B cell (primary cell): ENCODE data around the gene BACE1-AS. TPM values are rescaled to one million over a fixed set of nuclear protein-coding genes. Genes with fewer than 3 reads are reported as not detected.

ENCODE experiments used
- ATAC-seq: fragments of 200-7000 bp; cut with Tn5 transposase; one replicate; pipeline ENCODE4 v1.10.0; 2021; ENCODE audit warnings: low read depth, mild to moderate bottlenecking, moderate number of reproducible peaks, moderate library complexity
- CTCF ChIA-PET: fragments of 350-600 bp; sonication (Branson Sonifier 250); formaldehyde crosslinking; loops from one replicate; lab custom pipeline; 2021; ENCODE audit warnings: antibody characterized with exemption, inconsistent platforms; lab: Charles Lee
- POLR2A ChIA-PET: fragments of 350-600 bp; sonication (Branson Sonifier 250); formaldehyde crosslinking; loops from one replicate; lab custom pipeline; 2021; ENCODE audit warnings: antibody characterized with exemption; lab: Charles Lee
- DNase-seq: peaks from one replicate; pipeline ENCODE4 v3.0.0; 2013
- H2AFZ ChIP-seq: 2 replicates; pipeline ENCODE4 v1.6.1; 2012; ENCODE audit warnings: mild to moderate bottlenecking, low read depth, low read length; ENCODE audit not compliant: insufficient read depth, poor library complexity, severe bottlenecking
- H3K27ac ChIP-seq, 2 donors: 1 replicate in 1 of 2; 2 replicates in 1 of 2; pipeline ENCODE4 v1.5.1; 2012 to 2013; ENCODE audit warnings: low read length in 2 of 2, mild to moderate bottlenecking in 2 of 2, moderate library complexity in 1 of 2
- H3K27me3 ChIP-seq, 4 experiments: fragments of 200-600 bp in 1 of 4; sonication (generic) in 1 of 4; replicated peaks in 1 of 4; 1 replicate in 2 of 4; 2 replicates in 2 of 4; pipeline versions ENCODE4 v1.6.1 to v1.7.0; 2013 to 2016; ENCODE audit warnings: low read length in 3 of 4, mild to moderate bottlenecking in 2 of 4, mixed read lengths in 1 of 4, moderate library complexity in 1 of 4; ENCODE audit not compliant: insufficient read depth in 4 of 4, control insufficient read depth in 3 of 4; ENCODE audit errors: control extremely low read depth in 1 of 4
- H3K36me3 ChIP-seq, 2 experiments: replicated peaks in 1 of 2; 1 replicate in 1 of 2; 2 replicates in 1 of 2; pipeline versions ENCODE4 v1.6.1 to v1.7.1; 2013; ENCODE audit warnings: low read length in 1 of 2; ENCODE audit not compliant: insufficient read depth in 2 of 2, control insufficient read depth in 1 of 2; ENCODE audit errors: control extremely low read depth in 1 of 2, extremely low read depth in 1 of 2
- H3K4me1 ChIP-seq, 2 donors: fragments of 200-600 bp in 1 of 2; sonication (generic) in 1 of 2; 1 replicate in 1 of 2; 2 replicates in 1 of 2; pipeline versions ENCODE4 v1.5.1 to v1.6.1; 2013 to 2017; ENCODE audit warnings: low read length in 2 of 2; ENCODE audit not compliant: control insufficient read depth in 2 of 2, insufficient read depth in 2 of 2
- H3K4me2 ChIP-seq: replicated peaks from 2 replicates; pipeline ENCODE3; 2012; ENCODE audit warnings: mild to moderate bottlenecking, low read depth, low read length; ENCODE audit not compliant: poor library complexity, severe bottlenecking
- H3K4me3 ChIP-seq, 5 experiments: fragments of 200-600 bp in 1 of 5; sonication (generic) in 1 of 5; 1 replicate in 3 of 5; 2 replicates in 2 of 5; pipeline versions ENCODE4 v1.5.1 to v1.7.0; 2011 to 2016; ENCODE audit warnings: low read length in 4 of 5, mild to moderate bottlenecking in 4 of 5, low read depth in 2 of 5, control low read depth in 1 of 5, moderate library complexity in 1 of 5; ENCODE audit not compliant: insufficient read depth in 1 of 5; ENCODE audit errors: control extremely low read depth in 1 of 5, extremely low read depth in 1 of 5
- H3K79me2 ChIP-seq: fragments of 200-600 bp; sonication (generic); one replicate; pipeline ENCODE4 v1.6.0; 2016; ENCODE audit warnings: low read length; ENCODE audit not compliant: control insufficient read depth, insufficient read depth
- H3K9ac ChIP-seq: fragments of 200-600 bp; sonication (generic); 2 replicates; pipeline ENCODE4 v1.6.1; 2017; ENCODE audit warnings: mild to moderate bottlenecking, low read length, moderate library complexity
- H3K9me3 ChIP-seq, 3 donors: one replicate each; pipeline versions ENCODE4 v1.6.1 to v1.7.1; 2013; ENCODE audit warnings: low read length in 2 of 3; ENCODE audit not compliant: control insufficient read depth in 2 of 3, insufficient read depth in 1 of 3; ENCODE audit errors: control extremely low read depth in 1 of 3
- H4K20me1 ChIP-seq: 2 replicates; pipeline ENCODE4 v1.6.0; 2012; ENCODE audit warnings: mild to moderate bottlenecking, low read length; ENCODE audit not compliant: insufficient read depth, control insufficient read depth, poor library complexity, severe bottlenecking
- H3K27ac Mint-ChIP-seq: one replicate; pipeline ENCODE4 v1.8.0; 2021; ENCODE audit warnings: mixed read lengths
- H3K27me3 Mint-ChIP-seq: one replicate; pipeline ENCODE4 v1.8.0; 2021; ENCODE audit warnings: mixed read lengths
- H3K4me1 Mint-ChIP-seq: one replicate; pipeline ENCODE4 v1.8.0; 2021; ENCODE audit warnings: mixed read lengths
- H3K4me3 Mint-ChIP-seq: one replicate; pipeline ENCODE4 v1.8.0; 2021; ENCODE audit warnings: mixed read lengths
- H3K9me3 Mint-ChIP-seq: one replicate; pipeline ENCODE4 v1.8.0; 2022; ENCODE audit warnings: mixed read lengths; ENCODE audit not compliant: insufficient read depth
- EZH2 ChIP-seq: IDR thresholded peaks from 2 replicates; pipeline ENCODE4 v1.6.1; 2012; ENCODE audit warnings: borderline replicate concordance, low read depth, mild to moderate bottlenecking, moderate library complexity, low read length; ENCODE audit not compliant: insufficient read depth, poor library complexity, severe bottlenecking
- WGBS: methylation state at CpG from one replicate; pipeline ENCODE4 v1.1.5; 2013; ENCODE audit warnings: missing lambda C conversion rate; ENCODE audit not compliant: insufficient coverage; 5-methylcytosine and 5-hydroxymethylcytosine counted together
- intact Hi-C: fragments of 100-400 bp; cut with micrococcal nuclease; formaldehyde crosslinking; loops from one replicate; pipeline ENCODE4 v1.10.0; 2022
- polyA plus RNA-seq: library from polyadenylated mRNA; depleted of rRNA; stranded (reverse); fragments of >200 nt; gene quantifications from 2 replicates; pipeline ENCODE4 v1.2.3, GENCODE V29; 2012
- total RNA-seq, 2 donors: library from RNA; stranded (reverse); fragments of 120-200 nt in 1 of 2; gene quantifications; 1 replicate in 1 of 2; 2 replicates in 1 of 2; pipeline versions ENCODE4 v1.2.3 to v1.2.4, GENCODE V29; 2013 to 2022
- TF ChIP-seq, protein P1 (sequence below): fragments of 200-600 bp; IDR thresholded peaks from one replicate; pipeline ENCODE4 v1.8.0; 2022; ENCODE audit warnings: antibody characterized with exemption, mild to moderate bottlenecking

Gene BACE1-AS
- total and polyA plus RNA-seq, 2 donors (not counting 1 experiment from before 2014, with no cell fraction given), result 3.5 to 11.2 TPM

DNA sequence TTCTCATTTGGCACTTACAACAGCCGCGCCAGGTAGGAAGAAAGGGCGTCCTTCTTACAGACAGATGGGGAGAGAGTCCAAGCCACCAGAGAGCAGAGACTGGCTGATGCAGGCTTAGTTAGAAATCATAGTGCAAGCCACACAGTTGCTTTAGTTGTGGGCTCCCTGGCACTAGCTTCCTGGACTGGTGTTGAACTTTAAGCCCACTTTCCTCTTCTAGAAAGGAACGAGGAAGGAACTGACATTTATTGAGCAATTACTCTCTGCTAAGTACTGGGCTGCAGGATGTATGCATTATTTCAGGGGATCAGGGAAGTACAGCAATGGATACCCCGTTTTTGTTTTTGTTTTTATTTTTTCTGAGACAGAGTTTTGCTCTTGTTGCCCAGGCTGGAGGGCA lies 21.9 kb downstream of the BACE1-AS start:
- H3K27ac Mint-ChIP-seq, result no peak overlapping the region
- H3K9me3 Mint-ChIP-seq, result no peaks in the 10 kb centered on the region
- TF ChIP-seq, protein P1, sequence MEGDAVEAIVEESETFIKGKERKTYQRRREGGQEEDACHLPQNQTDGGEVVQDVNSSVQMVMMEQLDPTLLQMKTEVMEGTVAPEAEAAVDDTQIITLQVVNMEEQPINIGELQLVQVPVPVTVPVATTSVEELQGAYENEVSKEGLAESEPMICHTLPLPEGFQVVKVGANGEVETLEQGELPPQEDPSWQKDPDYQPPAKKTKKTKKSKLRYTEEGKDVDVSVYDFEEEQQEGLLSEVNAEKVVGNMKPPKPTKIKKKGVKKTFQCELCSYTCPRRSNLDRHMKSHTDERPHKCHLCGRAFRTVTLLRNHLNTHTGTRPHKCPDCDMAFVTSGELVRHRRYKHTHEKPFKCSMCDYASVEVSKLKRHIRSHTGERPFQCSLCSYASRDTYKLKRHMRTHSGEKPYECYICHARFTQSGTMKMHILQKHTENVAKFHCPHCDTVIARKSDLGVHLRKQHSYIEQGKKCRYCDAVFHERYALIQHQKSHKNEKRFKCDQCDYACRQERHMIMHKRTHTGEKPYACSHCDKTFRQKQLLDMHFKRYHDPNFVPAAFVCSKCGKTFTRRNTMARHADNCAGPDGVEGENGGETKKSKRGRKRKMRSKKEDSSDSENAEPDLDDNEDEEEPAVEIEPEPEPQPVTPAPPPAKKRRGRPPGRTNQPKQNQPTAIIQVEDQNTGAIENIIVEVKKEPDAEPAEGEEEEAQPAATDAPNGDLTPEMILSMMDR, result no peak
- TF ChIP-seq EZH2, result no peak
- H3K4me3 Mint-ChIP-seq, result no peak overlapping the region
- Histone ChIP-seq H3K27me3 (peaks cover 0 to 30% (median 20%) of the 10 kb centered on the region in 4 experiments), H3K4me3 (no peak overlapping the region), H3K4me2 (no peak overlapping the region), H3K4me1 (peaks cover 16 to 19% of the 10 kb centered on the region in 2 donors), H2AFZ (no peak overlapping the region), H3K9ac (no peak overlapping the region), H3K27ac (no peak overlapping the region), H3K36me3 (no peaks in the 10 kb centered on the region), H3K79me2 (no peaks in the 10 kb centered on the region), H4K20me1 (no peaks in the 10 kb centered on the region), H3K9me3 (peaks cover 0 to 7% (median 0%) of the 10 kb centered on the region in 3 donors)
- DNase-seq (no peak), ATAC-seq (no peak)
- intact Hi-C loops, result no loop called here
- 63% methylated on average over 2 of the region's 5 CpGs for WGBS
- ChIA-PET CTCF (no interaction called here), POLR2A (no interaction called here)
- H3K27me3 Mint-ChIP-seq, result peaks cover 53% of the 10 kb centered on the region
- peaks cover 12% of the 10 kb centered on the region for H3K4me1 Mint-ChIP-seq

DNA sequence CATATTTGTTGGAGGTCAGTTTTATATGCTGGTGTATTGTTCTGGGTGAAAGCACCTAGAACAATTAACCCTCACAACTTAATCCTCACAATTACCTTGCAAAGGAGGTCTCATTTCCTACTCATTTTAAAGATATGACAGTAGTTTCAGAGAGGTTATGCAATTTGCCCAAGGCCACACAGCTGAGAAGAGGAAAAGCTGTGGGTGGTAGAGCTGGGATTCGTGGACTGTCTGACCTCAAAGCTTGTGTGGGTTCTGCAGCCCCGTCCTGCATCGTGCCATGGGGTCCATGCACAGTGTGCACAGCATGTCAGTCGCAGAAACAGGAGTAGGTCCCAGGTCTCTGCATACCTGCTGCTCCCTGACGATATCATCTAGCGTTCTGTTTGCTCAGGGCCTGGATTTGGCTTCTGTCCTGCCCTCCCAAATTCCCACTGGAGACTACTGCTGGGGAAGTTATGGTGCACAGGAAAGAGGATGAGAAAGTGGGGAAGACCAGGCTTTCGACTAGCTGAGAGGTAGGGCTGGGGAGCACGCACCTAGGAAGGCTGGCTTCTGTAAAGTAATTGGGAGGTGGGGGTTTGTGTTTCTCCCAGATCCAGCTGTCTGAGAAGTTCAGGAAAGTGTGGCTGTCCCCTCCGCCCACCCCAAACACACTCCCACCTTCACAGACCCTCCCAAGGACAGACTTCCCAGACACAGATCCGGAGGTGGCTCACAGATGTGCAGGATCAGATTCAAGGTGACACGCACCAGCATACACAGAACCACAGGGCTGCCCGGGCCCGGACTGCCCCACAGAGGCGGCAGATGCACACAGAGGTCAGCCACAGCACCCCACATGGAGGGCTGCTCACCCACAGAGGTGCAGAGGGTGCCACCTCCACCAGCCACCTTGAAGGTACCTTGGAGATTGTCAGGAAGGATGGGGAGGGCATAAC lies 23.0 kb downstream of the BACE1-AS start:
- ATAC-seq (no peak), DNase-seq (no peak)
- no peaks in the 10 kb centered on the region for H3K36me3 ChIP-seq
- ChIA-PET POLR2A (no interaction called here), CTCF (interaction anchor here (1.6 kb wide), 1 partner anchor 14 kb away, joined by 5 read pairs; the partner anchor contains the start of gene CEP164)
- H4K20me1 ChIP-seq, result no peaks in the 10 kb centered on the region
- Mint-ChIP-seq H3K4me1 (peaks cover 12% of the 10 kb centered on the region), H3K27ac (no peak overlapping the region), H3K9me3 (no peaks in the 10 kb centered on the region), H3K4me3 (peak overlapping the region; percentile 37), H3K27me3 (peaks cover 49% of the 10 kb centered on the region)
- no peak overlapping the region for H2AFZ ChIP-seq
- peaks cover 16 to 19% of the 10 kb centered on the region in 2 donors for H3K4me1 ChIP-seq
- H3K4me2 ChIP-seq, result no peak overlapping the region
- intact Hi-C loops, result no loop called here
- no peak overlapping the region for H3K4me3 ChIP-seq
- H3K79me2 ChIP-seq, result no peaks in the 10 kb centered on the region
- peaks cover 0 to 28% (median 20%) of the 10 kb centered on the region in 4 experiments for H3K27me3 ChIP-seq
- no peak overlapping the region for H3K27ac ChIP-seq
- H3K9ac ChIP-seq, result no peak overlapping the region
- H3K9me3 ChIP-seq, result peaks cover 0 to 7% (median 0%) of the 10 kb centered on the region in 3 donors
- TF ChIP-seq, protein P1, result no peak
- TF ChIP-seq EZH2, result no peak
- WGBS, result 86% methylated on average over 10 of the region's 14 CpGs
